Endothelial cell of umbilical vein (primary cell): Measurements from ENCODE around the gene RIC8B.

Source experiments
- CTCF ChIP-seq, 2 donors: IDR thresholded peaks; 1 replicate in 1 of 2; 2 replicates in 1 of 2; pipeline ENCODE4 v1.5.1; 2011; ENCODE audit warnings: low read length in 2 of 2, mild to moderate bottlenecking in 2 of 2, moderate library complexity in 2 of 2, control low read depth in 1 of 2, inconsistent platforms in 1 of 2, low read depth in 1 of 2; ENCODE audit not compliant: insufficient read depth in 1 of 2; ENCODE audit errors: extremely low read depth in 1 of 2
- EZH2 ChIP-seq: IDR thresholded peaks from 2 replicates; pipeline ENCODE4 v1.6.1; 2012; ENCODE audit warnings: borderline replicate concordance, low read depth, mild to moderate bottlenecking, moderate library complexity, low read length, inconsistent platforms; ENCODE audit not compliant: severe bottlenecking
- FOS ChIP-seq: IDR thresholded peaks from 2 replicates; pipeline ENCODE4 v1.6.1; 2011; ENCODE audit warnings: mild to moderate bottlenecking, low read length, moderate library complexity, borderline replicate concordance; ENCODE audit not compliant: insufficient read depth
- GATA2 ChIP-seq: IDR thresholded peaks from 2 replicates; pipeline ENCODE4 v1.7.0; 2011; ENCODE audit warnings: low read depth, mild to moderate bottlenecking, moderate library complexity, mixed read lengths, low read length; ENCODE audit not compliant: insufficient read length, insufficient read depth
- JUN ChIP-seq: IDR thresholded peaks from 2 replicates; pipeline ENCODE4 v1.6.1; 2011; ENCODE audit warnings: borderline replicate concordance, low read depth; ENCODE audit not compliant: insufficient read length, insufficient read depth
- MAX ChIP-seq: IDR thresholded peaks from 2 replicates; pipeline ENCODE4 v1.6.1; 2011; ENCODE audit not compliant: insufficient read depth, insufficient read length
- MYC ChIP-seq: IDR thresholded peaks from one replicate; pipeline ENCODE4 v1.6.1; 2011; ENCODE audit warnings: mild to moderate bottlenecking, low read depth, low read length
- POLR2A ChIP-seq: IDR thresholded peaks from 2 replicates; pipeline ENCODE4 v1.6.1; 2012; ENCODE audit warnings: low read depth, mild to moderate bottlenecking, control low read depth, low read length
- POLR2AphosphoS5 ChIP-seq: IDR thresholded peaks from 2 replicates; pipeline ENCODE4 v1.6.1; 2012; ENCODE audit warnings: low read depth, mild to moderate bottlenecking, control low read depth, low read length, moderate library complexity; ENCODE audit not compliant: insufficient read depth

DNA sequence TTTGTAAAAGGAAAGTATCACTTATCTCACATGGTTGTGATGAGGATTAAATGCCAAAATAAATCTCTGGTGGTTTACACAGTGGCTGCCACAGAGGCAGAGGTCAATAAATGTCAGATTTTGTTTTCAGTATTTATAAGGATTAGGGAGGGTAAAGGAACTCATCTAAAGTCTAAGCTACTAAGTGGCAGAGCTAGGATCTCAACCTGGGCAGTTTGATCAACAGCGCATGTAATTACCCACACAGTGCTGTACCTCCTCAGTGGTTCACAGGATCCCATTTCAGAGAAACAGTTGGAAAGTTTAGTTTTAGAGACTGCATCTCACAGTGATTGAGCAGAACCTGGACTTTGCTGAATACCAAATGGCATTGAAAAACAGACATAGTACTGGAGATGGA, 44.9 kb upstream of the RIC8B start:
- TF ChIP-seq CTCF (IDR thresholded peaks at IDR 0.05; ENCODE audit: extremely low read depth in 1 of 2, insufficient read depth in 1 of 2, low read depth in 1 of 2, low read length in 2 of 2): no peak
- no peak for TF ChIP-seq POLR2A
- TF ChIP-seq POLR2AphosphoS5: no peak
- TF ChIP-seq MAX: no peak
- no peak for TF ChIP-seq EZH2
- TF ChIP-seq FOS: no peak
- no peak for TF ChIP-seq JUN
- TF ChIP-seq MYC: no peak
- no peak for TF ChIP-seq GATA2
